Right lobe of liver (tissue), 4 donors: ENCODE data around the gene CADPS.

ENCODE experiments used
- POLR2A ChIP-seq: fragments of 450-650 bp; IDR thresholded peaks from one replicate; pipeline ENCODE4 v1.6.1; 2017; ENCODE audit warnings: antibody characterized with exemption, mild to moderate bottlenecking
- TF ChIP-seq, protein P1 (sequence below), 4 donors: fragments of 200-600 bp in 3 of 4; fragments of 450-650 bp in 1 of 4; IDR thresholded peaks; one replicate each; pipeline versions ENCODE4 v1.5.1 to v1.8.0; 2016 to 2022; ENCODE audit warnings: antibody characterized with exemption in 4 of 4, mild to moderate bottlenecking in 2 of 4
- donor health status: DM: no; HTN: no; CAD: no.
- donor health status: DM: no; HTN: no; CAD: no.
- donor health status: DM: no; HTN: yes; CAD: no.

DNA sequence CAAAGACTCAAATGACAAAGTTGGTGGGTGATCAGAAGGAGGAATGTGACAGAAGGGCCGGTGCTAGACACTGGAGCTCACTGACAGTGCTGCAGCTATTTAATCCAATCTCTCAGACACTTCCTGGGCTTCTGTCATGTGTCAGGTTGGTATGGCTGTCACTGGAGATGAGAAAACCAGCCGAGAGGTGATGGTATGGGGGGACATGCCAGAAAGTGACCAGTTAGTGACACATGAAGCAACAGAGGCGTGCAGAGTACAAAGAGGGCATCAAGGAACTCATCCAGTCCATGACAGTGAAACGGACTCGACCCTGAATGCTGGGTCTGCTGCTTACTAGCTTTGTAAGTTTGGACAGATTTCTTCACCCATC, 219.5 kb downstream of the CADPS start:
- TF ChIP-seq, protein P1, sequence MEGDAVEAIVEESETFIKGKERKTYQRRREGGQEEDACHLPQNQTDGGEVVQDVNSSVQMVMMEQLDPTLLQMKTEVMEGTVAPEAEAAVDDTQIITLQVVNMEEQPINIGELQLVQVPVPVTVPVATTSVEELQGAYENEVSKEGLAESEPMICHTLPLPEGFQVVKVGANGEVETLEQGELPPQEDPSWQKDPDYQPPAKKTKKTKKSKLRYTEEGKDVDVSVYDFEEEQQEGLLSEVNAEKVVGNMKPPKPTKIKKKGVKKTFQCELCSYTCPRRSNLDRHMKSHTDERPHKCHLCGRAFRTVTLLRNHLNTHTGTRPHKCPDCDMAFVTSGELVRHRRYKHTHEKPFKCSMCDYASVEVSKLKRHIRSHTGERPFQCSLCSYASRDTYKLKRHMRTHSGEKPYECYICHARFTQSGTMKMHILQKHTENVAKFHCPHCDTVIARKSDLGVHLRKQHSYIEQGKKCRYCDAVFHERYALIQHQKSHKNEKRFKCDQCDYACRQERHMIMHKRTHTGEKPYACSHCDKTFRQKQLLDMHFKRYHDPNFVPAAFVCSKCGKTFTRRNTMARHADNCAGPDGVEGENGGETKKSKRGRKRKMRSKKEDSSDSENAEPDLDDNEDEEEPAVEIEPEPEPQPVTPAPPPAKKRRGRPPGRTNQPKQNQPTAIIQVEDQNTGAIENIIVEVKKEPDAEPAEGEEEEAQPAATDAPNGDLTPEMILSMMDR (IDR thresholded peaks at IDR 0.05): no peak
- TF ChIP-seq POLR2A: no peak
